ENCODE data around the gene CASP12. TPM values are rescaled to one million over a fixed set of nuclear protein-coding genes. Genes with fewer than 3 reads are reported as not detected.

The CASP12 gene
- total RNA-seq, 1 donor from 2014 or later, result not detected

GRCh38 chr11:104898685-104899013 is 389 bp upstream of the CASP12 start:
- no peaks in the 10 kb centered on the region for H3K27me3 Mint-ChIP-seq
- H3K4me3 Mint-ChIP-seq, result no peak overlapping the region
- DNase-seq (ENCODE audit: extremely low spot score, unreplicated experiment), result no peak
- H3K27ac Mint-ChIP-seq, result no peak overlapping the region
- H3K36me3 Mint-ChIP-seq, result no peaks in the 10 kb centered on the region
- TF ChIP-seq, protein P1, sequence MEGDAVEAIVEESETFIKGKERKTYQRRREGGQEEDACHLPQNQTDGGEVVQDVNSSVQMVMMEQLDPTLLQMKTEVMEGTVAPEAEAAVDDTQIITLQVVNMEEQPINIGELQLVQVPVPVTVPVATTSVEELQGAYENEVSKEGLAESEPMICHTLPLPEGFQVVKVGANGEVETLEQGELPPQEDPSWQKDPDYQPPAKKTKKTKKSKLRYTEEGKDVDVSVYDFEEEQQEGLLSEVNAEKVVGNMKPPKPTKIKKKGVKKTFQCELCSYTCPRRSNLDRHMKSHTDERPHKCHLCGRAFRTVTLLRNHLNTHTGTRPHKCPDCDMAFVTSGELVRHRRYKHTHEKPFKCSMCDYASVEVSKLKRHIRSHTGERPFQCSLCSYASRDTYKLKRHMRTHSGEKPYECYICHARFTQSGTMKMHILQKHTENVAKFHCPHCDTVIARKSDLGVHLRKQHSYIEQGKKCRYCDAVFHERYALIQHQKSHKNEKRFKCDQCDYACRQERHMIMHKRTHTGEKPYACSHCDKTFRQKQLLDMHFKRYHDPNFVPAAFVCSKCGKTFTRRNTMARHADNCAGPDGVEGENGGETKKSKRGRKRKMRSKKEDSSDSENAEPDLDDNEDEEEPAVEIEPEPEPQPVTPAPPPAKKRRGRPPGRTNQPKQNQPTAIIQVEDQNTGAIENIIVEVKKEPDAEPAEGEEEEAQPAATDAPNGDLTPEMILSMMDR (conservative IDR thresholded peaks at IDR 0.05), result no peak
- H3K9me3 Mint-ChIP-seq, result no peaks in the 10 kb centered on the region
- H3K4me1 Mint-ChIP-seq (ENCODE audit: unreplicated experiment), result peaks cover 12% of the 10 kb centered on the region

DNA sequence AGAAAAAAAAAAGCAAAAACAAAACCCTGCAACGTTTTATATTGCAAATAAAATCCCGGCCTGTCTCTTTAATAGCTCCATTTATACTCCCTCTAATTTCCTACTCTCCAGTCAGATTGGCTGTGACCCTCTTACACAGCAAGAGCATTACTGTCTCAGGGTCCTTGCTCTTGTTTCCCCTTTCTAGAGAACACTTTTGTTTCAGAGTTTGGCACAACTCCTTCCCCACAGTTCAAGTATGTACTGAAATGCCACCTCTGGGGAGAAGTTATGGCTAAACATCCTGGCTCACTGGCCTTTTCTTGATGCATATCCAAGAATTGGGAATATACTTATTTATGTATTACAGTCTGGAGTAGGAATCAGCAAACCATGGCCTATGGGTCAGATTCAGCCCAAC is 2.6 kb downstream of the CASP12 start:
- DNase-seq (ENCODE audit: extremely low spot score, unreplicated experiment), result no peak
- H3K27me3 Mint-ChIP-seq, result no peaks in the 10 kb centered on the region
- H3K4me1 Mint-ChIP-seq (ENCODE audit: unreplicated experiment), result peaks cover 23% of the 10 kb centered on the region
- H3K36me3 Mint-ChIP-seq, result no peaks in the 10 kb centered on the region
- TF ChIP-seq, protein P1 (conservative IDR thresholded peaks at IDR 0.05), result no peak
- H3K27ac Mint-ChIP-seq, result no peak overlapping the region
- no peaks in the 10 kb centered on the region for H3K9me3 Mint-ChIP-seq
- no peak overlapping the region for H3K4me3 Mint-ChIP-seq

GRCh38 chr11:104893876-104894275 is 4.4 kb downstream of the CASP12 start:
- H3K36me3 Mint-ChIP-seq, result no peaks in the 10 kb centered on the region
- H3K4me3 Mint-ChIP-seq, result no peak overlapping the region
- H3K27me3 Mint-ChIP-seq, result no peaks in the 10 kb centered on the region
- H3K4me1 Mint-ChIP-seq (ENCODE audit: unreplicated experiment), result peaks cover 23% of the 10 kb centered on the region
- no peak overlapping the region for H3K27ac Mint-ChIP-seq
- TF ChIP-seq, protein P1 (conservative IDR thresholded peaks at IDR 0.05), result no peak
- no peak for DNase-seq (ENCODE audit: extremely low spot score, unreplicated experiment)
- no peaks in the 10 kb centered on the region for H3K9me3 Mint-ChIP-seq

GRCh38 chr11:104892723-104893511 is 5.3 kb downstream of the CASP12 start:
- no peak overlapping the region for H3K27ac Mint-ChIP-seq
- H3K4me3 Mint-ChIP-seq, result no peak overlapping the region
- TF ChIP-seq, protein P1 (conservative IDR thresholded peaks at IDR 0.05), result no peak
- H3K9me3 Mint-ChIP-seq, result no peaks in the 10 kb centered on the region
- H3K27me3 Mint-ChIP-seq, result no peaks in the 10 kb centered on the region
- H3K36me3 Mint-ChIP-seq, result no peaks in the 10 kb centered on the region
- peaks cover 15% of the 10 kb centered on the region for H3K4me1 Mint-ChIP-seq (ENCODE audit: unreplicated experiment)
- DNase-seq (ENCODE audit: extremely low spot score, unreplicated experiment), result no peak

DNA sequence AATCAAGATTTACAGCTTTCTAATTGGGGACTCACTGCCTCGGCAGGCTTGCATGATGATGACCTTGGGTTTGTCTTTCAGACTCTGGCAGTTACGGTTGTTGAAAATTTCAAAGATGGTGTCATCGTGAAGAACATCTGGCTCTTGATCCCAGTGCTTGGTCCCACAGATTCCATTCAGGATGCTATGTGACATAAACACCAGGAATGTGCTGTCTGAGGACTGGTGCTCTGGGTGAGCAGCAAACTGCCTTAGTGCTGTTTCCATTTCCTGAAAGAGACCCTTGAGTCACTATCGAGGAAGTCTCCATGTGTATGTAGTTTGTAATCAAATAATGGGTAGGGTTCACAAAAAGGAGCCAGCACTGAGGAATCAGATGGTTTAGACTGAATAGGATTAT is 7.1 kb downstream of the CASP12 start:
- no peak for DNase-seq (ENCODE audit: extremely low spot score, unreplicated experiment)
- Mint-ChIP-seq H3K4me3 (no peak overlapping the region), H3K27ac (no peak overlapping the region)

More for the DNA sequence above, 7.1 kb downstream of the CASP12 start:
- Mint-ChIP-seq H3K27me3 (no peaks in the 10 kb centered on the region), H3K36me3 (no peaks in the 10 kb centered on the region), H3K4me1 (ENCODE audit: unreplicated experiment) (peaks cover 11% of the 10 kb centered on the region), H3K9me3 (no peaks in the 10 kb centered on the region)
- TF ChIP-seq, protein P1 (conservative IDR thresholded peaks at IDR 0.05), result no peak
